PC-9 (cell line): ENCODE data around the gene NVL.

Experiments
- CTCF ChIP-seq: fragments of 200-600 bp; sonication (generic); conservative IDR thresholded peaks from 2 replicates; pipeline ENCODE4 v1.6.1; 2017; ENCODE audit warnings: mixed run types, antibody characterized with exemption, mild to moderate bottlenecking, moderate library complexity
- EZH2 ChIP-seq: fragments of 200-600 bp; sonication (generic); IDR thresholded peaks from 2 replicates; pipeline ENCODE4 v1.8.0; 2017; ENCODE audit warnings: antibody characterized with exemption, low read depth

GRCh38 chr1:224213438-224214119 lies 116.4 kb downstream of the NVL start:
- no peak for TF ChIP-seq CTCF
- no peak for TF ChIP-seq EZH2
